Esophagus squamous epithelium (tissue), 4 donors: ENCODE results near the gene LMAN1L.

Experiments
- POLR2A ChIP-seq, 4 donors: fragments of 450-650 bp; IDR thresholded peaks; one replicate each; pipeline ENCODE4 v1.6.1; 2017; ENCODE audit warnings: antibody characterized with exemption in 4 of 4, mild to moderate bottlenecking in 4 of 4, moderate library complexity in 3 of 4
- TF ChIP-seq, protein P1 (sequence below), 6 experiments: fragments of 450-650 bp in 4 of 6; fragments of 200-600 bp in 2 of 6; sonication (generic) in 2 of 6; IDR thresholded peaks; one replicate each; pipeline ENCODE4 v1.5.1; 2016 to 2019; ENCODE audit warnings: antibody characterized with exemption in 6 of 6, mild to moderate bottlenecking in 4 of 6, moderate library complexity in 4 of 6

DNA sequence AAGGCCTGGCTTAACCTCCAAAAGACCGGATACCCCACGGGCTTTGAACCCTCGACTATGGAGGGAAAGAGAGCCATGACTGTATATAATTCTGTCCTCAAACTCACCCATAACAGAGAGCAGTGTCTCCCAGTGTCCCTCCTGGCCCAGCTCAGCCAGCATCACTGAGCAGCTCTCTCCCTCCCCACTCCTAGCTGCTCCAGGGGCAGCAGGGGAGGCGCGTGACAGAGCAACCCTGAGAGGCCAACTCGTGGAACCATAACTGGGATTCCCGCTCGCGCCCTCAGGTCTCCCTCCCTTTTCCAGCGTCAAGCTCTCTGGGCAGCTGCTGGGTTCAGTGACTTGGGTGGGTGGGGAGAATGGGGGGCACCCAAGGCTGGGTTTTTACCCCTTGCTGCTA lies 13.2 kb downstream of the LMAN1L start:
- TF ChIP-seq, protein P1, sequence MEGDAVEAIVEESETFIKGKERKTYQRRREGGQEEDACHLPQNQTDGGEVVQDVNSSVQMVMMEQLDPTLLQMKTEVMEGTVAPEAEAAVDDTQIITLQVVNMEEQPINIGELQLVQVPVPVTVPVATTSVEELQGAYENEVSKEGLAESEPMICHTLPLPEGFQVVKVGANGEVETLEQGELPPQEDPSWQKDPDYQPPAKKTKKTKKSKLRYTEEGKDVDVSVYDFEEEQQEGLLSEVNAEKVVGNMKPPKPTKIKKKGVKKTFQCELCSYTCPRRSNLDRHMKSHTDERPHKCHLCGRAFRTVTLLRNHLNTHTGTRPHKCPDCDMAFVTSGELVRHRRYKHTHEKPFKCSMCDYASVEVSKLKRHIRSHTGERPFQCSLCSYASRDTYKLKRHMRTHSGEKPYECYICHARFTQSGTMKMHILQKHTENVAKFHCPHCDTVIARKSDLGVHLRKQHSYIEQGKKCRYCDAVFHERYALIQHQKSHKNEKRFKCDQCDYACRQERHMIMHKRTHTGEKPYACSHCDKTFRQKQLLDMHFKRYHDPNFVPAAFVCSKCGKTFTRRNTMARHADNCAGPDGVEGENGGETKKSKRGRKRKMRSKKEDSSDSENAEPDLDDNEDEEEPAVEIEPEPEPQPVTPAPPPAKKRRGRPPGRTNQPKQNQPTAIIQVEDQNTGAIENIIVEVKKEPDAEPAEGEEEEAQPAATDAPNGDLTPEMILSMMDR (IDR thresholded peaks at IDR 0.05), result no peak
- no peak for TF ChIP-seq POLR2A (IDR thresholded peaks at IDR 0.05)
